ENCODE measurements around the gene KATNB1.

GRCh38 chr16:57765160-57765728 lies 29.7 kb downstream of the KATNB1 start:
- TF ChIP-seq POLR2A (IDR thresholded peaks at IDR 0.05; ENCODE audit: low read depth, low read length): no peak
- no peak for TF ChIP-seq POLR2AphosphoS5 (IDR thresholded peaks at IDR 0.05; ENCODE audit: low read depth, low read length)
- no peak for TF ChIP-seq SPI1 (IDR thresholded peaks at IDR 0.05; ENCODE audit: low read depth, low read length)

All from GM12891 (cell line).